GM19239 (cell line): Measurements from ENCODE around the gene SPATA2L.
"Not testable (repeated sequence)": the region's sequence is repeated elsewhere in the genome, so short reads cannot be mapped to it uniquely, and the experiment has no call there.

Source experiments
- DNase-seq: peaks from one replicate; pipeline ENCODE4 v3.0.0; 2011; ENCODE audit warnings: low spot score; ENCODE audit not compliant: insufficient read length
- FAIRE-seq: peaks from 2 replicates; lab custom pipeline; 2011; peaks lifted over from hg19 to GRCh38; lab: Jason Lieb, UNC

Gene SPATA2L

GRCh38 chr16:89709716-89710432, 8.4 kb upstream of the SPATA2L start:
- no peak for DNase-seq
- FAIRE-seq: no peak

- FAIRE-seq (no peak), DNase-seq (no peak)
These were observed 7.7 kb upstream of the SPATA2L start for GRCh38 chr16:89709166-89709565.

GRCh38 chr16:89708481-89708931, 7.0 kb upstream of the SPATA2L start:
- DNase-seq (no peak), FAIRE-seq (no peak)

- no peak for FAIRE-seq
These were observed 6.2 kb upstream of the SPATA2L start for GRCh38 chr16:89707695-89708094.

GRCh38 chr16:89706518-89707260, 5.2 kb upstream of the SPATA2L start:
- DNase-seq (no peak), FAIRE-seq (no peak)

More at GRCh38 chr16:89707695-89708094, 6.2 kb upstream of the SPATA2L start:
- DNase-seq: no peak

- no peak for FAIRE-seq
- DNase-seq: no peak
These were observed 3.5 kb upstream of the SPATA2L start for GRCh38 chr16:89705006-89705405.

GRCh38 chr16:89704281-89704680, 2.8 kb upstream of the SPATA2L start:
- DNase-seq (no peak), FAIRE-seq (no peak)

GRCh38 chr16:89700649-89701424, 668 bp downstream of the SPATA2L start:
- FAIRE-seq (no peak), DNase-seq (no peak)

GRCh38 chr16:89700100-89700648, 1.3 kb downstream of the SPATA2L start:
- peak; percentile 87 for FAIRE-seq

GRCh38 chr16:89699629-89700099, 1.8 kb downstream of the SPATA2L start:
- not testable (repeated sequence) for FAIRE-seq, DNase-seq

More at GRCh38 chr16:89700100-89700648, 1.3 kb downstream of the SPATA2L start:
- DNase-seq: peak; percentile 98

GRCh38 chr16:89698717-89699116, 2.8 kb downstream of the SPATA2L start:
- not testable (repeated sequence) for DNase-seq, FAIRE-seq

- DNase-seq (no peak), FAIRE-seq (no peak)
These were observed 3.7 kb downstream of the SPATA2L start for GRCh38 chr16:89697616-89698331.

GRCh38 chr16:89697161-89697615, 4.3 kb downstream of the SPATA2L start:
- FAIRE-seq: no peak
- no peak for DNase-seq

GRCh38 chr16:89696670-89697128, 4.8 kb downstream of the SPATA2L start:
- DNase-seq: peak; percentile 91
- FAIRE-seq: no peak

GRCh38 chr16:89695875-89696669, 5.4 kb downstream of the SPATA2L start:
- FAIRE-seq (no peak), DNase-seq (no peak)

- FAIRE-seq (no peak), DNase-seq (no peak)
These were observed 6.2 kb downstream of the SPATA2L start for GRCh38 chr16:89695086-89695874.

GRCh38 chr16:89694784-89695085, 6.8 kb downstream of the SPATA2L start:
- not testable (repeated sequence) for DNase-seq, FAIRE-seq
